ENCODE data around the gene RYR2.

DNA sequence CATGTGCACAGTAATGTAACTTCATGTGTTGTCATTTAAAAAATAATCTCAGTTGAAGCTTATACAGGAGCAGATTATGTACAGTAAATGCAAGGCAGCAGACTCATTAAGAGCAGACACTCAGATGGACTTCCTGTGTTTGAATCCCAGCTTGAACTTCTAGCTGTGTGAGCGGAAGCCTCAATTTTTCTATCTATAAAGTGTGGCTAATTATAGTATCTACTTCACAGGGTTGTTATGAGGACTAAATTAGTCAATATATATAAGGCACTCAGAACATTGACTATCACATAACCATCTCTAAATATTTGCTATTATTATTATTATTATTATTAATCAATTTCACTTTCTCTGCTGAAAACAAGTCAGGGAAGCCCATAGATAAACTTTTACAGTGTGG, 707.1 kb downstream of the RYR2 start:
- TF ChIP-seq MAX (IDR thresholded peaks at IDR 0.05) (no peak), CEBPB (IDR thresholded peaks at IDR 0.05) (no peak), CTCF (IDR thresholded peaks at IDR 0.05) (no peak), RAD21 (conservative IDR thresholded peaks at IDR 0.05 in 1 of 2, IDR thresholded peaks at IDR 0.05 in 1 of 2) (no peak), CBX2 (IDR thresholded peaks at IDR 0.05; ENCODE audit: borderline replicate concordance, low read depth) (no peak), POLR2A (IDR thresholded peaks at IDR 0.05; ENCODE audit: low read length) (no peak), RCOR1 (IDR thresholded peaks at IDR 0.05; ENCODE audit: low read depth, low read length) (no peak)

Measured in A549 (cell line).